Measurements from ENCODE around the gene RTEL1. TPM values are rescaled to one million over a fixed set of nuclear protein-coding genes. Genes with fewer than 3 reads are reported as not detected.

Gene RTEL1
- total RNA-seq, 1 experiment from 2014 or later: 51.1 TPM

GRCh38 chr20:63675681-63676368, 17.7 kb downstream of the RTEL1 start:
- no peaks in the 10 kb centered on the region for H3K9me3 ChIP-seq
- no peak overlapping the region for H3K4me3 ChIP-seq (ENCODE audit: low read depth, low read length)
- TF ChIP-seq CTCF (IDR thresholded peaks at IDR 0.05; ENCODE audit: insufficient read depth in 1 of 2, low read depth in 1 of 2, low read length in 1 of 2, severe bottlenecking in 1 of 2, unreplicated experiment in 1 of 2): no peak
- no TSS peak for BruUV-seq (replicated peaks)
- Mint-ChIP-seq H3K9me3 (ENCODE audit: unreplicated experiment) (no peaks in the 10 kb centered on the region), H3K36me3 (ENCODE audit: insufficient read depth, unreplicated experiment) (peaks cover 16% of the 10 kb centered on the region), H3K4me1 (ENCODE audit: low read depth, unreplicated experiment) (no peaks in the 10 kb centered on the region), H3K4me3 (ENCODE audit: unreplicated experiment) (no peak overlapping the region), H3K27ac (ENCODE audit: unreplicated experiment) (no peak overlapping the region), H3K27me3 (ENCODE audit: insufficient read depth, unreplicated experiment) (no peaks in the 10 kb centered on the region)
- ChIA-PET CTCF (no interaction called here), POLR2A (no interaction called here)
- H3K4me1 ChIP-seq: no peaks in the 10 kb centered on the region
- DNase-seq: no peak
- intact Hi-C loops (cut with micrococcal nuclease; ENCODE audit: unreplicated experiment): no loop called here
- no peaks in the 10 kb centered on the region for H3K36me3 ChIP-seq (ENCODE audit: control insufficient read depth, insufficient read depth, low read length)
- H3K27me3 ChIP-seq (replicated peaks; ENCODE audit: control insufficient read depth, insufficient read depth, low read length): no peaks in the 10 kb centered on the region

GRCh38 chr20:63678071-63678470, 20.0 kb downstream of the RTEL1 start:
- no peaks in the 10 kb centered on the region for H3K9me3 Mint-ChIP-seq (ENCODE audit: unreplicated experiment)
- POLR2A ChIA-PET: no interaction called here
- no peaks in the 10 kb centered on the region for H3K27me3 Mint-ChIP-seq (ENCODE audit: insufficient read depth, unreplicated experiment)
- Histone ChIP-seq H3K4me3 (ENCODE audit: low read depth, low read length) (no peak overlapping the region), H3K27me3 (replicated peaks; ENCODE audit: control insufficient read depth, insufficient read depth, low read length) (no peaks in the 10 kb centered on the region), H3K9me3 (no peaks in the 10 kb centered on the region), H3K36me3 (ENCODE audit: control insufficient read depth, insufficient read depth, low read length) (no peaks in the 10 kb centered on the region), H3K4me1 (peaks cover 8% of the 10 kb centered on the region)
- BruUV-seq (replicated peaks): no TSS peak
- CTCF ChIA-PET: no interaction called here
- DNase-seq: no peak
- no peak overlapping the region for H3K27ac Mint-ChIP-seq (ENCODE audit: unreplicated experiment)
- no peak overlapping the region for H3K4me3 Mint-ChIP-seq (ENCODE audit: unreplicated experiment)
- no peak for TF ChIP-seq CTCF (IDR thresholded peaks at IDR 0.05; ENCODE audit: insufficient read depth in 1 of 2, low read depth in 1 of 2, low read length in 1 of 2, severe bottlenecking in 1 of 2, unreplicated experiment in 1 of 2)
- H3K36me3 Mint-ChIP-seq (ENCODE audit: insufficient read depth, unreplicated experiment): peaks cover 33% of the 10 kb centered on the region
- intact Hi-C loops (cut with micrococcal nuclease; ENCODE audit: unreplicated experiment): no loop called here
- no peaks in the 10 kb centered on the region for H3K4me1 Mint-ChIP-seq (ENCODE audit: low read depth, unreplicated experiment)

- no peaks in the 10 kb centered on the region for H3K27me3 ChIP-seq (replicated peaks; ENCODE audit: control insufficient read depth, insufficient read depth, low read length)
- no peaks in the 10 kb centered on the region for H3K4me1 Mint-ChIP-seq (ENCODE audit: low read depth, unreplicated experiment)
- no peaks in the 10 kb centered on the region for H3K9me3 ChIP-seq
- DNase-seq: no peak
- H3K4me3 Mint-ChIP-seq (ENCODE audit: unreplicated experiment): no peak overlapping the region
- peaks cover 10% of the 10 kb centered on the region for H3K4me1 ChIP-seq
- no peaks in the 10 kb centered on the region for H3K27me3 Mint-ChIP-seq (ENCODE audit: insufficient read depth, unreplicated experiment)
- H3K9me3 Mint-ChIP-seq (ENCODE audit: unreplicated experiment): no peaks in the 10 kb centered on the region
- no peaks in the 10 kb centered on the region for H3K36me3 ChIP-seq (ENCODE audit: control insufficient read depth, insufficient read depth, low read length)
- H3K4me3 ChIP-seq (ENCODE audit: low read depth, low read length): no peak overlapping the region
- BruUV-seq (replicated peaks): no TSS peak
- ChIA-PET POLR2A (no interaction called here), CTCF (interaction anchor here (0.7 kb wide), 1 partner anchor 137 kb away, joined by 3 read pairs; no protein-coding TSS in a partner anchor)
- no peak for TF ChIP-seq CTCF (IDR thresholded peaks at IDR 0.05; ENCODE audit: insufficient read depth in 1 of 2, low read depth in 1 of 2, low read length in 1 of 2, severe bottlenecking in 1 of 2, unreplicated experiment in 1 of 2)
- intact Hi-C loops (cut with micrococcal nuclease; ENCODE audit: unreplicated experiment): no loop called here
- H3K27ac Mint-ChIP-seq (ENCODE audit: unreplicated experiment): no peak overlapping the region
- peaks cover 37% of the 10 kb centered on the region for H3K36me3 Mint-ChIP-seq (ENCODE audit: insufficient read depth, unreplicated experiment)
Observed at GRCh38 chr20:63678667-63679465, 20.8 kb downstream of the RTEL1 start.
